Glomerular endothelial cell (primary cell): Measurements from ENCODE around the gene CAPN2. TPM values are rescaled to one million over a fixed set of nuclear protein-coding genes. Genes with fewer than 3 reads are reported as not detected.

Experiments used
- DNase-seq: peaks from one replicate; pipeline ENCODE4 v3.0.0-alpha.2; 2011; ENCODE audit warnings: low read depth, low spot score; ENCODE audit errors: extremely low read depth
- total RNA-seq: library from RNA; depleted of rRNA; stranded (reverse); fragments of >200 nt; gene quantifications from 2 replicates; pipeline ENCODE4 v1.2.3, GENCODE V29; 2015

Gene CAPN2
- total RNA-seq, 1 donor from 2014 or later: 277 TPM

DNA sequence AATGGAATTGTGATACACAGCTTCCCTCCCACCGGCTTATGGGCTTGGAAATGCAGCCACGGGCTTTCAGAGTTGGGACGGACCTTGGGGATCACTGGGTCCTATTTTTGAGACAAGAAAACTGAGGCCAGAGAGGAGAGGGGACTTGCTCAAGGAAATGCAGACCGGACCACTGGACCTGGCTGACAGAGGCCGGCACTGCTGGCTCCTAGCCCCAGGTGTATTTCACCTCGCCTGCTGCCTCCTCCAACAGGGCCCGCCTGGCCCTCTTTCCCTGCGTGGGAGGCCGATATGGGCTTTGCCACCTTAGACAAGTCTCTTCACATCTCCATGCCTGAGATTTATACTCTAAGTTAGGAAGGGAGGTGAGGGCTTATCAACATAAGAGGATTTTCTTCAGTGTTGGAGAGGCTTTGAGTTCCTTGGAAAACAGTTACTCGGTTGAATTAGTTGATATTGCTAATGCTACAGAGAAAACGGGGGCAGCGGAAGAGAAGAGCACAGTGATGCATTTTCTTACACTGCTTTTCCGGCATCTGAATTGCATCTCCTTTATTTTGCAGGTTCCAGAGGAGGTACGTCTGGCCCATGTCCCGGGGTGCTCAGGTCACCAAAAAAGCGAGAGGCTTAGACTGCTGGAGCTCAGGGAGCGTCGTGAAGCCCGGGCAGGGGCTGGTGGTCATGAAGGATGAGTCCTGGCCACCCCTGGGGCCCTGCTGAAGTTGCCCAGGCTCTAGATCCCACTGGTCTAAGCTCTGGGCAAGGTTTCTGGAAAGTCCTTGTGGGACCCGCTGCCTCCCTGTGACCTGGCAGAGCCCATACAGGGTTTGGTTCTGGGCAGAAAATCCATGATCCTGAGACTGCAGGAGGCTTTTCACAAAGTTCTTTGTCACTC is 44.7 kb downstream of the CAPN2 start:
- no peak for DNase-seq

DNA sequence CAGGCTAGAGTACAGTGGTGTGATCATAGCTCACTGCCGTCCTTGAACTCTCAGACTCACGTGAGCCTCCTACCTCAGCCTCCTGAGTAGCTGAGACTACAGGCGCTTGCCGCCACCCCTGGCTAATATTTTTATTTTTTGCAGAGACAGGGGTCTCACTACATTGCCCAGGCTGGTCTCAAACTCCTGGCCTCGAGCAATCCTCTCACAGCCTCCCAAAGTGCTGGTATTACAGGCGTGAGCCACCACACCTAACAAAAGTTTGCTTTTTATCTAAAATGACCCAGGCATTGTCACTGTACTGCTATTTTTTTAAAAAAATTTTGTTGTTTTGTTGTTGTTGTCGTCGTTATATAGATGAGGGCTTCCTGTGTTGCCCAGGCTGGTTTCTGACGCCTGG is 46.4 kb downstream of the CAPN2 start:
- no peak for DNase-seq

DNA sequence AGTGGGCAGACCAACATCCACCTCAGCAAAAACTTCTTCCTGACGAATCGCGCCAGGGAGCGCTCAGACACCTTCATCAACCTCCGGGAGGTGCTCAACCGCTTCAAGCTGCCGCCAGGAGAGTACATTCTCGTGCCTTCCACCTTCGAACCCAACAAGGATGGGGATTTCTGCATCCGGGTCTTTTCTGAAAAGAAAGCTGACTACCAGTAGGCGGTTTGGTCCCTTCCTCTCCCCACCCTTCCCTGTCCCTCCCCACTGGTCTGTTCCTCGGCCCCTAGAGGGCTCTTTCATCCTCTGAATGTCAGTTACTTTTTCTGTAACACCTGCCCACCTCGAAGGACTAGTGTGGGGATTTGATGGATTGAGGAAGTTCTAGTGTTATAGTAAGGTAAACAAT is 46.9 kb downstream of the CAPN2 start:
- no peak for DNase-seq

GRCh38 chr1:223760833-223761232 is 48.5 kb downstream of the CAPN2 start:
- DNase-seq: no peak

DNA sequence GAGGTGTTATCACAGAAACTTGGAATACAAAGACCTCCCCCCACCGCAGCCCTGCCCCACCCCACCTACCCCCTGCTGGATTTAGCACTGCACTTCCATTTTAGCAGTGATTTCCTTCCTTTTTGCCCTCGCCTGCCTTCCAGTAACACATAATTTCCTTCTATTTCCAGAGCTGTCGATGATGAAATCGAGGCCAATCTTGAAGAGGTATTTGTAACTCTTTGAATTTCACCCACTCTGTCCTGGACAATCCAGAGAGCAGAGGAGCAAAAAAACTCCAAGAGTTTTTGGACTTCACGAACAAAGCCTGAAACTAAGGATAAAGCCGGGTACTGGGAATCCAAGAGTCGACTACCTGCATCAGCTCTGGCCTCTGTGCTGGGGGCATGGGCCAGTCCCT is 49.1 kb downstream of the CAPN2 start:
- DNase-seq: no peak

- no peak for DNase-seq
Measured at GRCh38 chr1:223763251-223763650, 50.9 kb downstream of the CAPN2 start.

GRCh38 chr1:223763881-223764280 is 51.5 kb downstream of the CAPN2 start:
- no peak for DNase-seq

DNA sequence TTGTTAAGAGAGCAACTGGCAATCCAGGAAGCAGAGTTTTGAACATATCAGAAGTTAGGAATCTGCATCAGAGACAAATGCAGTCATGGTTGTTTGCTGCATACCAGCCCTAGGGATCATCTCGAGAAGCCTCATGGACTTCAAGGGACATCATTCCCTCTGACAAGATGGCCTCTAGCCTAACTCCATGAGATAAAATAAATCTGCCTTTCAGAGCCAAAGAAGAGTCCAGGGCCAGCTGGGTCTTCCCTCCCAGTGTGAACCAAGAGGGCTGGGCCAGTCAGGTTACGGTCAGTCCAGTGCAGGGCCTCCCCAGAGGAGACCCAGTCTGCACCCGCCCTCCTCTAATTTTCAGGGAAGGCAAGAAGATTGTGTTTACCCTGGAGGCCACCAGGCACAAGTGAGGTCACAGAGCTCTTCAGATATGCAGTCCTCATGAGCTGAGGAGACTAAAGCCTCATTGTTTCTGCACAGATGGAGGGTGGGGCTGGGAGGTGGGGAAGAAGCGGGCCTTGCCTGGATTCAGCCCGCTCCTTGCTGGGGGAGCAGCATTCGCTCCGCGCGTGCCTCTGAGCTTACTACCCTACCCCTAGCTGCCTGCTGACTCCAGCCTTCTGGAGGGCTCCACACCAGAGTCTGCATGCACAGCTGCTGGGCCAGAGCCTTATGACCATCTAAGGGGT is 52.8 kb downstream of the CAPN2 start:
- no peak for DNase-seq

GRCh38 chr1:223765719-223766340 is 53.5 kb downstream of the CAPN2 start:
- no peak for DNase-seq

DNA sequence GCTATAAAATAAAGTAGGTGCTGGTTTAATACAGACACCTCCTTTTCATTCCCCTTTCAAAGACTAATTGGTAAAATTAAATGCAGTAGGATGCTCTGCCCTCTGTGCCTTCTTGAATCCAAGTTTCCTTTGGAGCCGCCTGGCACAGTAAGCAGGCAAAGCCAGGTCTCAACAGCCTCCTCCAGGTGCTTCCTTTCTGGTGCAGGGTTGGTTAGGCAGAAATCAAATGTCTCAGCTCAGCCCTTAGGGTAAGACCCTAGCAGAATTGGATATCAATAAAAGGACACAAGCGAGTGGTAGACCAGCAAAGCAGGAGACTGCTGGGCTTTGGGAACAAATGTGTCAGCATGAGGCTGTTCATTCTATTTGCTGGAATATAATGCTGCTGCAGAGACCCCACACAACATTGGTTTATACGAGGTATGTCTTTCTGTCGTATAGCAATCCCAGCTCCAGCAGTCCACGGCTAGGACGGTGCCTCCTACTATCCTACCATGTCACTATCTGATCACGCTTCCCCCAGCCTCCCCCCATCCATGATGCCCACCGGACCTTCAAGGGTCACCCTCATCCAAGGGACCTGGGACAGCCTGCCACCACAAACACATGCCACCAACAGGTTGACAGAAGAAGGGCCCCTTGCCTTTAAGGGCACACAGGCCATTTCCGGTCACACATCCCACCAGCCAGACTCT is 58.4 kb downstream of the CAPN2 start:
- DNase-seq: no peak

DNA sequence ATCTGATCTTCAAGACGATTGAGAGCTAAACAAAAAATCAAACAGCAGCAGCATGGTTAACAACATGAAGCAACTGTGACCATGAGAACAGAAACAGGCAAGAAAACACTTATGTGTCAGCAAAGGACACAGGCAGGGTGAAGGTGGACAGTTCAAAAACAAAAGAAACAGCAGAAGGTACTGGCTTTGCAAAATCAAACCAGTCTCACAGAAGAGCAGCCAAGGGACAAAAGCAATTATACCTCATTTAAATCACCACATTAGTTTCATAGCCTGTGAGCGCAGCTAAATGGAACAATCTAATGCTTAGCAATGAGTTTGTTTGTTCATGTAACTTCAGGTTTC is 59.1 kb downstream of the CAPN2 start:
- no peak for DNase-seq

DNA sequence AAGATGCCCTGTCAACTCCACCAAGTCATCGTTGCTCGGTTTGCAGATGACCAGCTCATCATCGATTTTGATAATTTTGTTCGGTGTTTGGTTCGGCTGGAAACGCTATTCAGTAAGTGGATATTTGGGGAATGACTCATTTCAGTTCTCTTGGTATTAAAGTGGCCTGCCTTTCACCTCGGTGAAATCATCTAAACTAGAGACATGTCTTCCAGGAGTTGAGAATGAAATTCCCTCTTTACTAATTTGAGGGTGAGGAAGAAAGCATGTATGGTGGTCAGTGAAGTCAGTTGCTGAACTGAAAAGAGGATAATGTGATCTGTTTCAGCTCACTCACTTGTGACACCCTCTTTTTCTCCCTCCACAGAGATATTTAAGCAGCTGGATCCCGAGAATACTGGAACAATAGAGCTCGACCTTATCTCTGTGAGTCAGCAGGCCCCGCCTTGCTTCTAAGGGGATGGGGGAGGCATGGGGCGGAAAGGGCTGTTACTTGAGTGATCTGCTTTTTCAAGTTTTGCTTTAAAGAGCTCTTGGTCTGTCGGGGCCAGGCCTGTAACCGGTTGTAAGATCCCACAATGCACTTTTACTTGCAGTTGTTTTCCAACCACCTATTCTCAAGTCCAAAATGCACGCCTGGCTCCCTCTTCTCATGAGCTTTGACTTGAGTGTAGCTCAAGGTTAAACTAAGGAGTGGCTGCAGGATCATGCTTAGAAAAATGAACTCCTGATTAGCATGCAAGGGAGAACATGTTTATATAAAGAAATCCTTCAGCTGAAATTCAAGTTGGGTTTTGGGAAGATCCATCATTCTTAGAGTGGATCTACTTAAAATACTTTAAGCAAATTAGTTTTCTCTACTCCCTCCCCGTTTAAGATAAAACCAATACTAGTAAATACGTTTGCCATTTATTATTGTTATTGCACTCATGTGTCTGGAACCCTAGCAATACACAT is 59.8 kb downstream of the CAPN2 start:
- DNase-seq: peak; percentile 88

- DNase-seq: no peak
Measured at GRCh38 chr1:223772771-223773160, 60.4 kb downstream of the CAPN2 start.

DNA sequence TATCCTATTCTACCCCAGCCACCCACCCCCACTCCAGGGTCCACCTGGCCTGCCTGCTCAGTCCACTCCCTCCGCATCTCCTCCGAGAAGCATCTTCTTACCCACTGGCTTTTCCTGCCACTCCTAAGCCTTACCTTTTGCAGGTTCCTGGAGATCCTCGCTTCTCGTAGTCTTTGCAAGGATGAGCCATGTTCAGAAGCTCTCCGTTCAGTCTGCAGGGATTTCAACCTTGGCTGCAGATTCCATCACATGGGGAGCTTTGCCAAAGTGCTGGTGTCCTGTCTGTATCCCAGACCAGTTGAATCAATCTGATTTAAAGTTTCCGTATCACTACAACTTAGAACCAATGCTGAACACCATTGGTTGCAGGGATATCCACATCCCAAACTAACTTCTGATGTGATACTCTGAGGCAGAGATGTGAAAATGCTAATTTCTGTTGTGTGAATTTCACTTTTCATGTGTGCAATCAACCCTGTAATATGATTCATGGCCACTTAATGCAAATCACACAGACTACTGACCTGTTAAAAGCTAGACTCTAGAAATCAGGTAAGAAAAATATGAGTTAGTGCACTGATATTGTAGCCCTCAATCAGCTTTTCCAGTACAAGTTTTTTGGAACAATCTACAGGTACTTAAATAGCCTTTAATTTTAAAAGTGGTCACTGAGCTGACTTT is 61.9 kb downstream of the CAPN2 start:
- DNase-seq: no peak

DNA sequence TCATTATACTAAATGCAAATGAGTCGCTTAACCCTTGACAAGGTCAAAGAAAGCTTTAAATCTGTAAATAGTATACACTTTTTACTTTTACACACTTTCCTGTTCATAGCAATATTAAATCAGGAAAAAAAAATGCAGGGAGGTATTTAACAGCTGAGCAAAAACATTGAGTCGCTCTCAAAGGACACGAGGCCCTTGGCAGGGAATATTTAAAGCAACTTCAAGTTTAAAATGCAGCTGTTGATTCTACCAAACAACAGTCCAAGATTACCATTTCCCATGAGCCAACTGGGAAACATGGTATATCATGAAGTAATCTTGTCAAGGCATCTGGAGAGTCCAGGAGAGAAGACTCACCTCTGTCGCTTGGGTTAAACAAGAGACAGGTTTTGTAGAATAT is 62.7 kb downstream of the CAPN2 start:
- DNase-seq: no peak

DNA sequence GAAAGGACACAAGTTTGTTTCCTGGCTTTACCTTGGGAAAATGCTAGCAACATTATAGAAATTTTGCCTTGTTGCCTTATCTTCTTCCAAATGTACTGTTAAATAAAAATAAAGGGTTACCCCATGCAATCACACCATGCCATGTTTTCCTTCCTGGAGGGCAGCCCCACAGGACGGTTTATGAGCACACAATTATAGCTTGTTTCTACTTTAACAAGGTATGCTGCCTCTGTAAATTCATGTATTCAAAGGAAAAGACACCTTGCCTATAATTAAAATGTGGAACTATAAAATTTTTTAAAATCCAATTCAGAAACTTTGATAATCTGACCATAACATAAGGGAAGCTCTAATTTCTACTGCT is 63.4 kb downstream of the CAPN2 start:
- no peak for DNase-seq

DNA sequence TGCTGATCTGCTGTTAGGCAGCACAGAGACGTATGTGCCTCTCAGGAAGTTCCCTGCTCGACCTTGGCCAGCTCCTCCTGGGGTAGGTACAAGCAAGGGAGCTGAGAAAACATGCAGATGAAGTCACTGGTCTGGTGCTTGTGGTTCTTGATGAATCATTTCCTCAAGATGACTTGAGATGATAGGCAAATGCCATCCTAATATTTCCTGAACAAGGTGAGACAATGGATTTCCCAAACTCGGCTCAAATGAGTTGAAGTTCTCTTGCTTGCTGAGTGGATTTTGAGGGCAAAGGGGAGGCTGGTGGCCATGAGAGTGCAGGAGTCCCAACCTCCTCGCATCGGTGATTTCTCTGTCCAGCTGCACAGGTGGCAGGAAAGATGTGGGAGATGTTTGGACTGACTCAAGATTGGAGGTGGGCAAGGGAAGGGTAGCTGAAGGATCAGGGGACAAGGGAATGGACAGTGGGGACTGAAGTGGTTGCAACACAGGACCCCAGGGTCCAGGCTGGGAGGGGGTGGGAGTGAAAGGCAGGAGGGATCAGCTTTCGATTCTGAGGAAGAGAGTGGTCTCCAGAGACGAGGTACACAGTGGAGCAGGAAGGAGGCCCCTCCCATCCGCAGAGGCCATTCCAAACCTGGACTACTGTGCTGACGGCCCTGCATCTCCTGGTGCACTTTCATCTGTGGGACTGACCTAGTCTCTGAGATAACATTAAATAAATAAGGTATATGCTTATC is 63.9 kb downstream of the CAPN2 start:
- DNase-seq: peak; percentile 85

DNA sequence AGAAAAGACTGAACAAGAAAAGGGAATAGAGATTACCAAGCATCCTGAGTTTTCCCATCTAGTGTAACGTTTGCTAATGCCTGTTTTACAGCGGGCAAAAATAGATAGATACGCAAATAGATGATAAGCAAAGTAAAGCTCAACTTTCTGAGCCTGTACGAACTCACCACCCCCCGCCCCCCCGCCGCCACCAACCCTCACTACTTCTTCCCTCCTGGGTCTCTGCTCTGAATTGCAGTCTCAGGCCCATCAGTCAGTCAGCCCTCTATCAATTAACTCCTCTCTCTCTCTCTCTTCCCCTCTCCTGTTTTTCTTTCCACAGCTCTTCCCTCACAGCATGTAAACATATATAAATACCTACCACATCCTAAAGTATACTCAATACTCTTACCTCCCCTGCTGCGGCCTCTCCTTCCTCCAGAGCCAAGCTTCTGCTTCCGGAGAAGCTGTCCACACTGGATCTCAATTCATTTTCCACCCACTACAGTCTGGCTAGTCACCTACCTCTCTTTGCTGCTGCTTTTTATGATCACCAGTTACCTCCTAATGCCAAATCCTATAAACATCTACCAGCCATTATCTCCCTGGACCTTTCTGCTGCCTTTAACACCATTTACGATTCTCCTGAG is 64.6 kb downstream of the CAPN2 start:
- DNase-seq: no peak

- no peak for DNase-seq
Measured at GRCh38 chr1:223780318-223780717, 68.0 kb downstream of the CAPN2 start.
